ENCODE measurements around the gene OPTC.

OPTC gene

DNA sequence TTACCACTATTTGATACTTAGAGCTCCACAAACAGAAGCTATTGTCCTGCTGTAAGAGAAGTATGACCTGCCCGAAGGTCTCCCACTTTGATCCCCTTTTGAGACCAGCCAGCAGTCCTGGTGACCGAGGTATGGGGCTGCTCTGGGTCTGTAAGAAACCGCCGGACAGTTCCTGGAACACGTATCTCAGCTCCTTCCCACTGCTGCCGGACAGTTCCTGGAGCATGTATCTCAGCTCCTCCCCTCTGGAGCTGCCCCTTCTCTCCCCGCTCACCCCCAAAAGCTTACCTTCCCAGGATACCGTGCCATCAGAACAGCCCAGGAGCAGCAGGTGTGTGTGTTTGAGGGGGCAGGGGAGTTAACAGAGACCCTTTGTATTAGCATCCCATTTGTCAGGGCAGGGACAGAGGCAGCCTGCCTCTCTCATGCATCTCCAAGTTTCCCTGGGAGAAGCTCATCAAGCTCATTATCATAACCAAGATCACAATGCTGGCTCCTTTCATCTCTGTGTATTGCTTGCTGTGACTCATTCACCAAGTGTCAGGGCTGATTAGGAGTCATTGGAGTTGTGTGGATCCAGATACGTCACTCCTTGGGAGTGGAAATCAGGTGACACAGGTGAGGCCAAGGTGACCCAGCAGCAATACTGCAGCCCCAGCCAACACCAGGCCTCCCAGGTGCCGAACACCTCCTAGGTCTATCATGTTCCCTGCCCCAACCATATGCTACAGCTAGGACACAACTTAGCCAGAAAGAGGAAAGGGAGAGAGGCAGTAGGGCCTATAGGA is 25.3 kb downstream of the OPTC start:
- no peak for DNase-seq

DNA sequence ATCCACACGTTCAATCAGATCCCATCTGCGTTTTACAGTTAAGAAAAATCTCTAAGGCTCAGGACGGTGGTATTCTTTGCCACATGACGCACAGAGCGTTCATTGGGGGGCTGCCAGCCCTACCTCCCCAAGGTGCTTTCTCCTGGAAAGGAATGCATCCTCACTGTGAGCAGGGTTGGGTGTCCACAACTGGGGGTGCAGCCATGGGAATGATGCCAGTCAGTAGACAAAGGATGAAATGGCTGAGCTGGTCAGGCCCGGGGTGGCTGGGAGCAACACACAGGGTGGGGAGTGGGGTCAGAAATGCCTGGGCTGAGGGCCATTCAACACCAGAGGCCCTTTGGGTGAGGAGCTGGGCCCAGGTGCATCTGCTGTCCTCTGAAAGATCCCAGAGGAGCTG is 25.9 kb downstream of the OPTC start:
- DNase-seq: no peak

DNA sequence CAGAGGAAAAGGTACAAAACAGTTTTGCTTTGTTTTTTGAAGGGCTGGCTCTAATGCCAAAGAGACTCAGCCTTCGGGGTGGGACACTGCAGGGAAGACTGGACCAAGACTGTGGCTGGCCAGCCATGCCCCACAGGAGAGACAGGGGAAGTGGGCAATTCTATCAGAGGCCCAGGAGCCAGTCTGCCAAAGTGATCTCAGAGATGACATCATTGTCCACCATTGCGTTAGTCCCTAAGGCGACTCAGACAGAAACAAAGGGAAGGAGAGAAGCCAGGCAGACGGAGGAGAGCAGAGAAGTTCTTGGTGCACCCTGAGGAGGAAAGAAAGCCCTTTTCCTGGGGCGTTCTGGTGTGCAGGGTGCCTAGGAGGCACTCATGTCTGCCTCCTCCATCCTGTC is 26.4 kb downstream of the OPTC start:
- no peak for DNase-seq

DNA sequence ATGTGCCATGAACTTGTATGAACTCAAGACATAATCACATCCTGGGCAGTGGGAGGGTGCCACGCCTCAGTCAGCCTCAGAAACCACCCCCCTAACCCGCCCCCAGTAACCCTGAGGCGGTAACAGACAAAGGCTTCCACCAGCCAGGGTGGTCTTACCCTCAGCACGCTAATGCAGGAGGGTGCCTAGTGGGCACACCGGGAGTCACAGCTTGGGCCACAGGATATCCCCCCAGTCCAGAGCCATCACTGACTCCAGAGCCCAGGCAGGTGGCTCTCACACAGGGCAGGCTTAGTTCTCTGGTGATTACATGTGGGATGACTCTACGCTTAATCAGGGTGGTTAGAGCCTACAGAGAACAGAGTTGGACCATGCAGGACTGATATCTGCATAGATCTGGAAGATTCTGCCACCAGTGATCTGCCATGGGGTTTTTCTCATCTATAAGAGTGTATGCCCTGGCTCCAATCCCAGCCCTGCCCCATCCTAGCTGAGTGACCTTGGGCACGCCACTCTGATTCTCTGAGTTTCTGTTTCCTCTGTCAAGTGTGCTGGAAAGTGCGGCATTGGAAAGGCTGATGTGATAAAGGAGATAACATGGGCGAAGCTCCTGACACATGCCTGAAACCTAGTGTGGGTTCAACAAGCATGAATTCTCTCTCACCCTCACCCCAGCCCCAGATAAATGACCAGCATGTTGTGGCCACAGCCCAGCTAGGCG is 27.3 kb downstream of the OPTC start:
- DNase-seq: peak; percentile 17

DNA sequence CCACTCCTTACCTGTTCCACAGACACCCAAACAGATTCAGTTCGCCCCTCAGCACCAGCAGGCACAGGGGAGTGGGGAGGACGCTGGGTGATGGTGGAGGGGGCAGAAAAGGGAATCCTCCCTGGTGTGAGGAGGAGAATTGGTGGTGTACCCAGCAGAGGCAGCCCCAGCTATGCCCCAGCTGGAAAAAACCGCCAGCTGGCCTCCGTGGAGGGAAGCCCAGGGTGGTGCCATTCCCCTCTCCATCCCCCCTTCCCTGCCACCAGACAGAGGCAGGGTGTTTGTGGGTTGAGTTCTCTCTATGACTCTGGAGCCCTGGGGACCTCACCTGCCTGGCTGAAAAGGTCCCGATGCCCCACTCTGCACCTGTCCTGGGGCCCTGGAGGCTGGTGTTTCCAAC is 27.9 kb downstream of the OPTC start:
- DNase-seq: no peak

DNA sequence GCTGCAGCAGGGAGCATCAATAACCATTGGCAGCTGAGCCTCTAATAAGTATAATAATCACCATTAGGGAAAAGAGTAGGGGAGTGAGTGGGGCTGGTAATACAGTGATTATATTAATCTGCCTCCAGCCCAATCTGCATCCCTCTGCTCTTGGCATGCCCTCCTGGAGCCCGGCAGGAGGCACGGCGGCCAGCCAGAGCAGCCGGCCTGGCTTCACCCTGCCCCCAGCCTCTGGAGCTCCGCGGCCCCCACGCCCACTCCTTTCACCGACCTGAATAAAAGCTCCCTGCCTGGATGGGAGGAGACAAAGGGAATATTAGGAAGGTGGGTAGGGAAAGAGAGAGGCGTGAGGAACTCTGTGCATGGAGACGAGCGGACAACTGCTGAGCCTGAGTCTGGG is 28.3 kb downstream of the OPTC start:
- DNase-seq: no peak

DNA sequence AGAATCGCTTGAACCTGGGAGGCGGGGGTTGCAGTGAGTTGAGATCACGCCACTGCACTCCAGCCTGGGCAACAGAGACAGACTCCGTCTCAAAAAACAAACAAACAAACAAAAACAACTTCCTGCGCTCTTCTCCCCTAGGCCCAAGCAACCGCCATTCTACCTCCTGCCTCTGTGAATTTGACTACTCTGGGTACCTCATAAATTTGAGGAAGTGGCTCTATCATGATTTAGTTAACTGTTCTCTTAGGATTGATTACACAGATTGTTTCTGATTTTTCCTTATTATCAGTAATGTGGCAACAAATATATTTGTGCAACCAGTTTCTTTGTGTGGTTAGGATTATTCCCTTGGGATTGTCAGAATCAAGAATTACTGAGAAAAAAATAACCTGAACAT is 29.7 kb downstream of the OPTC start:
- DNase-seq: no peak

DNA sequence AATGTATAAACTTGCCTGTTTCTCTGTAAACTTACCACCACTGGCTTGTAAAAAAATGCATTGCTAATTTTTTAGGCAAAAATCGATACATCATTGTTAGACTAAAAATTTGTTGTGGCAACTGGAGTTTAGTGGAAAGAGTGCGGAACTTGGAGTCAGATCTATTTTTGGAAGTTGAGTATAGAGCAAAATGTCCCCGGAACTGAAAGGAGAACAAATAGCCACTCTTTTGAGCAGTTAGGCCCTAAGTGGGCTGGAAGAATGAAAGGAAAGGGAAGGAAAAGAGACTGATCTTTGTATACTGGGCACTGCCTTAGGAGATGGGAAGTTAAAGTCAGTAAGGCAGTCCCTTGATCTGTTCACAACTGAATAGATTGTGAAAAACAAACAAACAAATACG is 30.2 kb downstream of the OPTC start:
- DNase-seq: no peak

DNA sequence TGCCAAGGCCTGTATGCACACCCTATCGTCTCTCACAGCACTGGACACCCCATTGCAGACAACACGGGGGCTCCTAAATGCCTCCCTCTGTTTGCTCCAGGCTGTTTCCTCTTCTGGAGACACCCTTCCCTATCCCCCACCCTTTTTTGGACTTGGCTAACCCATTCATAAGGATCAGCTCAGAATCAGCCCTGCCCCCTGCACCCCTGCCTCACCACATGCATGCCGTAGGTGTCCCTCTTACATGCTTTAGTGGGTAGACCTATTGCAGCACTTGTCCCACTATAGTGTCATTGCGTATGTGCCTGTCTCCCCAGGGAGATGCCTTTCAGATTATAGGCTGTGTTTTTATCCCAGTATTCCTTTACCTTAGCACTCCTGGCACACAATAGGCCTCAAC is 30.9 kb downstream of the OPTC start:
- no peak for DNase-seq

DNA sequence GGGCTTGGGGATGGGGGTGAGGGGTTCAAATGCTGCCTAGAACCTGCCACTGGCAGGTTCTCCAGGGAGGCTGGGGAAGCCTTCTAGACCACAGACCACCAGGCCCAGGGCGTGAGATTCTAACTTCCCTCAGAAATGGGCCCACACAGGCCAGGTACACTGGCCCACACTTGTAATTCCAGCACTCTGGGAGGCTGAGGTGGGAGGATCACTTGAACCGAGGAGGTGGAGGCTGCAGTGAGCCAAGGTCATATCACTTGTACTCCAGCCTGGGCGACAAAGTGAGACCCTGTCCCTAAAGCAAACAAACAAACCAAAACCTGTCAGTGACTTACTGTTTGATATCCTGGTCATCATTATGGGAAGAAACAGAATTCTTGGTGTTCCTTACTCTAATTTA is 31.7 kb downstream of the OPTC start:
- DNase-seq: no peak

DNA sequence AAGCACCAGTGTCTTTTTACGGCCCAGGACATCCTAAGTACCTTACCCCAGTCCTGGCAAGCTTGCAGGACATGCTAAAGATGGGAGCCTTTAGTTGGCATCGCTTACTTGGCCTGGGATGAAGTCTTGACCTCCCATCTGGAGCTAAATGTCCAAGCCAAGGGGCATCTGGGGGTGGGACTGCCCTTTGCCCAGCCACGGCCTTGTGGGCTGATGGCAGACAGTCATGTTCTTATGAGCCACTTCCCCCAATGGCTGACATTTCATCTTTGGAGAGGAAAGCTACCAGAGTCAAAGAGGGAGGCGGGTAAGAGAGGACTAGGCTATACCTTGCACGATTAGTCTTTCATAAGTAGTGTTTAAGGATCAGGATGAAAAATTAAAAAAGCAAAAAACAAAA is 32.2 kb downstream of the OPTC start:
- DNase-seq: no peak

DNA sequence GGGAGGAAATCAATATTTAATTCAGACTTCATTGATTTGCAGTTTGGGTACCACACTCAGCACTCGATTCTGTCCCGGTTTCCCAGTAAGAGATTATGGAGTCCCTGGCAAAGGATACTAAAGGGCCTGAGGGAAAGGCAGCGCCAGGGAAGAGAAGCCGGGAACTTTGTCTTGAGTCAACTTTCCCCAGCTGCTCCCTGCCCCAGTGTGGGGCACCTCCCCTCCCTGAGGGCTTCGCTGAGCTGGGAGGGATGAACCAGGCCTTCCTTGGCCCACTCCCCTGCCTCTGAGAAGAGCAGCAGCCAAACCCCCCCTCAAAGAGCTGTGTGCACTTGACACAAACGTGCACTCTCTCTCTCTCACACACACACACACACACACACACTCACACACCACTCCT is 32.6 kb downstream of the OPTC start:
- no peak for DNase-seq

DNA sequence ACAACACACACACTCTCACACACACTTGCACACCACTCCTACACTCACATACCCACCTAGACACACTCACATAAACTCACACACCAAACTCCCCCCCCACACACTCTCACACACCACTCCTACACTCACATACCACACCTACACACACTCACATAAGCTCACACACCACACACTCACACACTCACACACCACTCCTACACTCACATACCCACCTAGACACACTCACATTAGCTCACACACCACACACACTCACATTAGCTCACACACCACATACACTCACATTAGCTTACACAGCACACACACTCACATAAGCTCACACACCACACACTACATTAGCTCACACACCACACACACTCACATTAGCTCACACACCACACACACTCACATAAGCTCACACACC is 33.1 kb downstream of the OPTC start:
- no peak for DNase-seq

DNA sequence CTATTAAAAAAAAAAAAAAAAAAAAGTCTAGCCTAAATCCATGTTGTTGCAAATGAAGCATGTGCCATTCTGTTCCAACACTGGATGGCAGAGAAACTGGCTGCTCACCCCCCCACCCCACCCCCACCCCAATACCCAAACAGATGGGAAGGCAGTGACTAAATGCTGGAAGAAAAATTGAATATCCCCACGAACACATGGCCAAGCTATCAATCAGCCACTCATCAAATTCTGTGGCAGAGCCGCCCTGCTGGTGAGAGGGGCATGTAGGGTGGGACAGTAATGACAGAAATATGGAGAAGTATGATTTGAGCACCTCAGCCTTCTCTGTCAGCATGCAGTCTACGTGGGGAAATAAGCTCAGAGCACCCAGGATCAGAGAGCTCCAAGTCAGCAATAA is 34.1 kb downstream of the OPTC start:
- DNase-seq: no peak

DNA sequence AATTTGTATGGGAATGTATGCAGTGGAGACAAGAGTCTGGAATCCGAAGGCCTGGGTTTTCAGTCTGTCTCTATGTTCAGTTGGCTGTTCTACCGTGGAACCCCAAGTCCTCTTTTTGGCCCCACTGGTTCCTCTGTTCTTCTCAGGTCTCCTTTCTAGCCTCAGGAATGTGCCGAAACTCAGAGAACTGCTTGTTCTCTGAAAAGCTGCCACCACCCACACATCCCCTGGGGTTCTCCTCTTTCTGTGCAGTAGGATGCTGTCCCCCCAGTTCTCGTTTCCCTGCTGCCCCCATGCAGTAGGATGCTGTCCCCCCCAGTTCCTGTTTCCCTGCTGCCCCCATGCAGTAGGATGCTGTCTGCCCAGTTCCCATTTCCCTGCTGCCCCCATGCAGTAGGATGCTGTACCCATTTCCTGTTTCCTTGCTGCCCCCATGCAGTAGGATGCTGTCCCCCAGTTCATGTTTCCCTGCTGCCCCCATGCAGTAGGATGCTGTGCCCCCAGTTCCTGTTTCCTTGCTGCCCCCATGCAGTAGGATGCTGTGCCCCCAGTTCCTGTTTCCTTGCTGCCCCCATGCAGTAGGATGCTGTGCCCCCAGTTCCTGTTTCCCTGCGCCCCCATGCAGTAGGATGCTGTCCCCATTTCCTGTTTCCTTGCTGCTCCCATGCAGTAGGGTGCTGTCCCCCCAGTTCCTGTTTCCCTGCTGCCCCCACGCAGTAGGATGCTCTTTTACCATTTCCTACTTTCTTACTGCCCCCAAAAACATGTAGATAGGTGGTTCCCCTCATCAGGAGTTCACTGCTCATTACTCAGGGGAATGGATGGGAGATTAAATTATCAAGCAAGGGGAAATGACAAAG is 35.3 kb downstream of the OPTC start:
- no peak for DNase-seq

DNA sequence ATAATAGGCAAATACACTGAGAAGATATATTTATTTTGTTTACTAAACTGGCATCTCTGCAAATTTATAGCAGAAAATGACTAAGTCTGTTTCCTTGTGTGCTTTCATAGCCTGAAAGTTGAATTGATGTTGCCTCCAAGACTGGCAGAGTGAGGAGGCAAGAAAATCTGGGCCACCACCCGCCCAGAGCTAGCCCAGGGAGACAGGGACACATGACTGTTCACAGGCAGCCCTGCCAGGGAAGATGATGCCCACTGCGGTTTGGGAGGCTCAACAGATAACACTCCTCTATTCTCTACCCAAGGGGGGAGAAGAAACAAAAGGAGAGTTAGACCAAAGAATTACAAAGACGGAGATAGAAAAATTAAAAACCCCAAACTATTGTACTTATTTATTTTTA is 37.1 kb downstream of the OPTC start:
- no peak for DNase-seq

DNA sequence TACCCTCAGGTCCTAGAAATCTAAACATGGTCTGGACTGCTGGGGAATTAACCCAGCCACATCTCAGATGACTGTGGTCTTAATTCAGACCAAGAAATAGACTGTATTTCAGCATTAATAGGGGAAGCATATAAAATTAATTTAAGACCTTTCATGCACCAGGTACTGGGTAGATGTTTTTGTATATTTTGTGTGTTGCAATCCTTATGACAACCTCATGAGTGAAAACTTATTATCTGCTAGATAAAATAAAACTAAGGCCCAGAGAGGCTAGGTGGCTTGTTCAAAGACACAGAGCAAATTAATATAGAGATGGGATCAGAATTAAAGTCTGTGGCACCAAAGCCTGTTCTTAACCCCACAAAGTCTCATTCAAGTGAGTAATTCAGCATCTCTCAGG is 40.1 kb downstream of the OPTC start:
- DNase-seq: no peak

DNA sequence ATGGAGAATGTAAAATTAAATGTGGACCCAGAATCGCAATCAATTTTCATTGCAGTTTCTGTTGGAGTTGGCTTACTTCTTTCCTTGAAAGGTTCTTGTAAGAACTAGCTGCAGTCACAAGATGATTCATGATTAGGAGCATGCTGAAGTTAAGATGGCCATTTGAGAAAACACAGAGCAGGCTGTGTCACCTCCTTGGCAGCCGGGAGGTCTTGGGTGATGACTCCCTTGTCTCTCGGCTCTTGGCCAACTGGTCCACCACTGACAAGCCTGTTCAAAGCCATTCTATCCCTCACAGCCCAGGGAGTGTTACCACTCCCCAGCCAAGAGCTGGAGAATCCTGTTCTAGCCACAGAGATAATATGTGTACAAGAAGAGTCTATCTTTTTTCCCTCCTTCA is 40.6 kb downstream of the OPTC start:
- DNase-seq: no peak

DNA sequence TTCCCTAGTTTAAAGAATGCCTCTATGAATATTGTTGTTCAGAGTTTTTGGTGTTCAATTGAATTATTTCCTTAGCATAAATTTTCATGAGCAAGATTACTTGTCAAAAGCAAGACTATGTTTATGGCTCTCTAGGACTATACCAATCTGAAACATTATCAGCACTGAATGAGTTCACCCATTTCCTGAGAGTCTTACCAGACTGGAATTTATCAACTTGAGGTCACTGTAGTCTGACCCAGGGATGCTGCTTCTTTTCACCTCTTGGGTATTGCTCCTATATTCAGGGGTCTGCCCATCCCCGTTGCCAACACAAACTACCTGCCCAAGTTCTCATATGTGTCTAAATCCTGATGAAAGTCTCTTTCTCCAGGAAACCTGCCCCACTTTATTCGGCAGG is 42.6 kb downstream of the OPTC start:
- DNase-seq: no peak

DNA sequence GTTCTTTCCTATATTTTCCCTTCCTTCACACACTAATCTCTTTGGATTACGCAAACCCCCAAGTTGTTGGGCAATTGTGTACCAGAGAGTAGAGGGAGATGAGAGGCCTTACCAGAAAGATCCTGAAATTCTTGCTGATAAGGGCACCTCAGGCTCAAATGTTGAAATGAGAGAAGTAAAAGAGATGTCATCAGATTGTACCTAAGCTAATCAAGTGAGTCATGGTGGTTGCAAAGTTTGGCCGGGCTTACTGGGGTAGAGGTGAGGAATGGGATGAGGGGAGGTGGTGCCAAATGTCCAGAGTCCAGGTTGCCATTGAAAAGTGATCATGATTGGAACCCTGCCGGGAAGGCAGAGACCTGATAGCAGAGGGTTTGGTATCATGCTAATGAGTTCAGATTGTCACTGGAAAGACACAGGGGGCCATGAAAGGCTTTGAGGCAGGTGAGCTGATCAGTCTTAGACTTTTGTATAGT is 43.1 kb downstream of the OPTC start:
- DNase-seq: no peak

DNA sequence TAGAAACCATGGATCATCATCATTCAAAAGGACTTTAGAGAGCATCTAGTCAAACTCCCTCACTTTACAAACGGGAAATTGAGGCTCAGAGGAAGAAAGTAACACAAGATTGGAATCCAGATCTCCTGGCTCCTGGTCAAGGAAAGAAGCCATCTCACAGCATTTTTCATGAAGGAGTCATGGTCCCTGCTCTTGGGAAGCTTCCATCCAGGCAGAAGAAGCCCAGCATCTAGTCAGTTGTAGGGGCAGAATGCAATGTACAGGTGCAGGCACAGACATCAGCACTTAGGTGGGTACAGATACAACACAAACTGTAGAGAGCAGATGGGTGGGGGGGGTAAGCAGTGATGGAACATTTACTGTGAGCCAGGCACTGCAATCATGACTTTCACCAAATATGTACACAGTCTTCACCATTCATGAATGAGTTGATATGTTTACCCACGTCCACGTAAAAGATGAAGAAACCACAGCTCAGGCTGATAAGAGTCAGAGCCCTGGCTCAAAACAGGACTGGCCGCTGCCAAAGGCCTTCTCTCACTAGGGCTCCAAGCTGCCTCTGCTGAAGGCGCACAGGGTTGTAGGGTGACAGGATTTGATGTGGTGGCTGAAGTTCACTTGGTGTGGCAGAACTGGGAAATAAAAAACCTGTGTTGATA is 44.0 kb downstream of the OPTC start:
- DNase-seq: no peak

DNA sequence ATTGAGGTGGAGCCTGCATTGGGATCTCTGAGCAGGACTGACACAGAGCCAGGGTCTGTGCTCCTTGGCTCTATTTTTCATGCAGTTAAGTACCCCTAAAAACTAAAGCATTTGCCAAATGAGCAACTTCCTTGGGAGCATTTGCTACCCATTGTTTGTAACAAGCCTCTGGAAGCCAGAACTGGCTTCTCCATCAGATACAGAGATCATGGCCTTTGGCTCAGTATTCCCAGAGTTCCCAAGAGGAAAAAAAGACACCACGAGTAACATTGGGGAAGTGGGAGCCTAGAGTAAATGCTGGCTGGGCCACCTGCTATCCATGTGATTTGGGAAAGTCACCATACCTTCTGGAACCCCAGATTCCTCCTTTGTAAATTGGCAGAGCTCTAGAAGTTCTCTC is 44.8 kb downstream of the OPTC start:
- no peak for DNase-seq
